22Rv1 (cell line): ENCODE data around the gene GAS6.
"Not testable (repeated sequence)": the region's sequence is repeated elsewhere in the genome, so short reads cannot be mapped to it uniquely, and the experiment has no call there.

ENCODE experiments used
- H3K27ac ChIP-seq: fragments of 450-650 bp; 2 replicates; pipeline ENCODE4 v1.5.1; 2017
- ZFX ChIP-seq: fragments of 450-650 bp; IDR thresholded peaks from 2 replicates; pipeline ENCODE4 v1.6.1; 2017; ENCODE audit warnings: antibody characterized with exemption, borderline replicate concordance
- TF ChIP-seq, protein P1 (sequence below): fragments of 450-650 bp; IDR thresholded peaks from 2 replicates; pipeline ENCODE4 v1.5.1; 2017; ENCODE audit warnings: mild to moderate bottlenecking

GAS6 gene

DNA sequence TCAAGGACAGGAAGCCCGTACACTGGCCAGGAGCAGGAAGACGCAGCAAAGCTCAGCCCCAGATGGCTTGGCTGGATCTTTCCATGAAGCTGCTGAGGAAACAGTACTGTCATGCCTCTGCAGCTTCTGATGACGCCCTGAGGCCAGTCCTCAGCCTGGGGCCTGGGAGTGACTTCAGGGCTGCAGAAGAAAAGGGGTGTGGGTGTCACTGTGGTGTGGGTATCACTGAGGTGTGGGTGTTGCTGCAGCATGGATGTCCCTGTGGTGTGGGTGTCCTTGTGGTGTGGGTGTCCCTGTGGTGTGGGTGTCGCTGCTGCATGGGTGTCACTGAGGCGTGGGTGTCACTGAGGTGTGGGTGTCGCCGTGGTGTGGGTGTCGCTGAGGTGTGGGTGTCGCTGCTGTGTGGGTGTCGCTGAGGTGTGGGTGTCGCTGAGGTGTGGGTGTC lies 12.0 kb upstream of the GAS6 start:
- TF ChIP-seq, protein P1, sequence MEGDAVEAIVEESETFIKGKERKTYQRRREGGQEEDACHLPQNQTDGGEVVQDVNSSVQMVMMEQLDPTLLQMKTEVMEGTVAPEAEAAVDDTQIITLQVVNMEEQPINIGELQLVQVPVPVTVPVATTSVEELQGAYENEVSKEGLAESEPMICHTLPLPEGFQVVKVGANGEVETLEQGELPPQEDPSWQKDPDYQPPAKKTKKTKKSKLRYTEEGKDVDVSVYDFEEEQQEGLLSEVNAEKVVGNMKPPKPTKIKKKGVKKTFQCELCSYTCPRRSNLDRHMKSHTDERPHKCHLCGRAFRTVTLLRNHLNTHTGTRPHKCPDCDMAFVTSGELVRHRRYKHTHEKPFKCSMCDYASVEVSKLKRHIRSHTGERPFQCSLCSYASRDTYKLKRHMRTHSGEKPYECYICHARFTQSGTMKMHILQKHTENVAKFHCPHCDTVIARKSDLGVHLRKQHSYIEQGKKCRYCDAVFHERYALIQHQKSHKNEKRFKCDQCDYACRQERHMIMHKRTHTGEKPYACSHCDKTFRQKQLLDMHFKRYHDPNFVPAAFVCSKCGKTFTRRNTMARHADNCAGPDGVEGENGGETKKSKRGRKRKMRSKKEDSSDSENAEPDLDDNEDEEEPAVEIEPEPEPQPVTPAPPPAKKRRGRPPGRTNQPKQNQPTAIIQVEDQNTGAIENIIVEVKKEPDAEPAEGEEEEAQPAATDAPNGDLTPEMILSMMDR = no peak
- no peak for TF ChIP-seq ZFX
- H3K27ac ChIP-seq = no peak overlapping the region

- H3K27ac ChIP-seq = no peak overlapping the region
- TF ChIP-seq ZFX = no peak
- TF ChIP-seq, protein P1 = no peak
These were observed 11.5 kb upstream of the GAS6 start for GRCh38 chr13:113875429-113875815.

DNA sequence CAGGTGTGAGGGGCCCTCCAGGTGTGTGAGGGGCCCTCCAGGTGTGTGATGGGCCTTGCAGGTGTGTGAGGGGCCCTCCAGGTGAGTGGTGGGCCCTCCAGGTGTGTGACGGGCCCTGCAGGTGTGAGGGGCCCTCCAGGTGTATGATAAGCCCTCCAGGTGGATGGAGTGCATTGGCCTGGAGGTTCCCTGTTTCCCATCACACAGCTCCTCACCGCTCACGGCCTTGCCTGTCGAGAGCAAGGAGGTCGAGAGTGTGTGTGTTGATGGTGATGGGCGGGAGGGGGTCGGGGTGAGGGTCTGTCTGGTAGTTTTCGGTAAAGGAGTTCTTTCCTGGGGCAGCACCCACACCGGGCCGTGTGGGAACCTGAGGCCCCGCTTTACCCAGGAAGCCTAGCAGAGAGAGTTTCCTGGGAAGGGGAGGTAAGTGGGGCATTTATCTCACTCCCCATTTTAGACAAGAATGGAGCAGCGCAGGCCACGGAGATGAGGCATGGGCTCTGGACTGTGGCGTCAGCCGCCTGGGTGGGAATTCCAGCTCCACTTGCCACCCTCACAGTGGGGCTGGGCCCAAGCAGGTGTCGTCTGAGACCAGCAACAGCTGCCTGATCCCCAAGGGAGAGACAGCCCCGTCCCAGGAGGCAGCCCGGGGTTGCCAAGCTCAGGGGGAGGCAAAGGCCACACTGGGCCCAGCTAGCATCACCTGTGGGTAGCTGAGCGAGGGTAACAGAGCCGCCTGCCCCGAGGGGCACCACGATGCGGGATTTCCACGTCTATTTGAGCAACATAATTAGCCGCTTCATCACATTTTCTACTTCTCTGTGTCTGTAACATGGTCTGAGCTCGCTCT lies 10.9 kb upstream of the GAS6 start:
- H3K27ac ChIP-seq = no peak overlapping the region
- TF ChIP-seq ZFX = no peak
- TF ChIP-seq, protein P1 = no peak

- TF ChIP-seq, protein P1 = no peak
- TF ChIP-seq ZFX = no peak
- H3K27ac ChIP-seq = no peak overlapping the region
These were observed 10.3 kb upstream of the GAS6 start for GRCh38 chr13:113874177-113874576.

DNA sequence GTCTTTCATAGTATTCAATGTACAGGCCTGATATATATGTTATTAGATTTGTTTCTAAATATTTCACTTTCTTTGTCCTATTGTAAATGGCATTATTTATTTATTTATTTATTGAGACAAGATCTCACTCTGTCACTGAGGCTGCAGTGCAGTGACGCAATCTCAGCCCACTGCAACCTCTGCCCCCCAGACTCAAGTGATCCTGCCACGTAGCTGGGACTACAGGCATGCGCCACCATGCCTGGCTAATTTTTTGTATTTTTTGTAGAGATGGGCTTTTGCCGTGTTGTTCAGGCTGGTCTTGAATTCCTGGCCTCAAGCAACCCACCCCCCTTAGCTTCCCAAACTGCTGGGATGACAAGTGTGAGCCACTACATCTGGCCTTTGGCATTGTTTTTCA lies 5.4 kb upstream of the GAS6 start:
- TF ChIP-seq, protein P1 = no peak
- TF ChIP-seq ZFX = no peak
- no peak overlapping the region for H3K27ac ChIP-seq

DNA sequence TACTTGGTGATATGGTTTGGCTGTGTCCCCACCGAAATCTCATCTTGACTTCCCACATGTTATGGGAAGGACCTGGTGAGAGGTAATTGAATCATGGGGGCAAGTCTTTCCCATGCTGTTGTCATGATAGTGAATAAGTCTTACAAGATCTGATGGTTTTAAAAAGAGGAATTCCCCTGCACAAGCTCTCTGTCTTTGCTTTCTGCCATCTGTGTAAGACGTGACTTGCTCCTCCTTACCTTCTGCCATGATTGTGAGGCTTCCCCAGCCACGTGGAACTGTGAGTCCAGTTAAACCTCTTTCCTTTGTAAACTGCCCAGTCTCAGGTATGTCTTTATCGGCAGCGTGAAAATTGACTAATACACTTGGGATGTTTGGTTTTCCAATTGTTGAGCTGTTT lies 4.0 kb upstream of the GAS6 start:
- H3K27ac ChIP-seq = not testable (repeated sequence)

- TF ChIP-seq ZFX = no peak
- TF ChIP-seq, protein P1 = no peak
- H3K27ac ChIP-seq = no peak overlapping the region
These were observed 1.6 kb upstream of the GAS6 start for GRCh38 chr13:113865427-113865826.
